Measurements from ENCODE around the gene PI4KA.

The PI4KA gene

GRCh38 chr22:20818471-20818870 lies 40.1 kb downstream of the PI4KA start:
- H3K4me3 ChIP-seq (ENCODE audit: low read depth, low read length) = no peak overlapping the region
- no peak for DNase-seq (ENCODE audit: low read depth)
- no peak for TF ChIP-seq CTCF (IDR thresholded peaks at IDR 0.05; ENCODE audit: low read depth, low read length, missing control alignments)
- in situ Hi-C loops (cut with HindIII; ENCODE audit: low sequenced_read_pairs) = no loop called here

- H3K4me3 ChIP-seq (ENCODE audit: low read depth, low read length) = no peak overlapping the region
- TF ChIP-seq CTCF (IDR thresholded peaks at IDR 0.05; ENCODE audit: low read depth, low read length, missing control alignments) = no peak
- no peak for DNase-seq (ENCODE audit: low read depth)
- in situ Hi-C loops (cut with HindIII; ENCODE audit: low sequenced_read_pairs) = no loop called here
Observed at GRCh38 chr22:20816559-20816958, 42.1 kb downstream of the PI4KA start.

GRCh38 chr22:20815477-20816050 lies 43.0 kb downstream of the PI4KA start:
- no peak for TF ChIP-seq CTCF (IDR thresholded peaks at IDR 0.05; ENCODE audit: low read depth, low read length, missing control alignments)
- in situ Hi-C loops (cut with HindIII; ENCODE audit: low sequenced_read_pairs) = no loop called here
- no peak for DNase-seq (ENCODE audit: low read depth)
- H3K4me3 ChIP-seq (ENCODE audit: low read depth, low read length) = no peak overlapping the region

- in situ Hi-C loops (cut with HindIII; ENCODE audit: low sequenced_read_pairs) = no loop called here
- TF ChIP-seq CTCF (IDR thresholded peaks at IDR 0.05; ENCODE audit: low read depth, low read length, missing control alignments) = no peak
- no peak for DNase-seq (ENCODE audit: low read depth)
Observed at GRCh38 chr22:20814221-20814808, 44.3 kb downstream of the PI4KA start.

GRCh38 chr22:20813056-20813455 lies 45.6 kb downstream of the PI4KA start:
- H3K4me3 ChIP-seq (ENCODE audit: low read depth, low read length) = no peak overlapping the region
- DNase-seq (ENCODE audit: low read depth) = no peak
- no peak for TF ChIP-seq CTCF (IDR thresholded peaks at IDR 0.05; ENCODE audit: low read depth, low read length, missing control alignments)
- in situ Hi-C loops (cut with HindIII; ENCODE audit: low sequenced_read_pairs) = no loop called here

More at GRCh38 chr22:20814221-20814808, 44.3 kb downstream of the PI4KA start:
- H3K4me3 ChIP-seq (ENCODE audit: low read depth, low read length) = no peak overlapping the region

GRCh38 chr22:20811971-20812660 lies 46.5 kb downstream of the PI4KA start:
- no peak overlapping the region for H3K4me3 ChIP-seq (ENCODE audit: low read depth, low read length)
- no peak for DNase-seq (ENCODE audit: low read depth)
- in situ Hi-C loops (cut with HindIII; ENCODE audit: low sequenced_read_pairs) = no loop called here
- no peak for TF ChIP-seq CTCF (IDR thresholded peaks at IDR 0.05; ENCODE audit: low read depth, low read length, missing control alignments)
